GM12875 (cell line): ENCODE data around the gene GRIN3B.

ENCODE experiments used
- H3K4me3 ChIP-seq: one replicate; pipeline ENCODE4 v1.5.1; 2011; ENCODE audit warnings: low read depth, low read length, control low read depth
- TF ChIP-seq, protein P1 (sequence below): IDR thresholded peaks from 2 replicates; pipeline ENCODE4 v1.5.1; 2011; ENCODE audit warnings: low read depth, mild to moderate bottlenecking, control low read depth, inconsistent platforms, low read length, moderate library complexity, borderline replicate concordance; ENCODE audit not compliant: insufficient read depth

Gene GRIN3B

DNA sequence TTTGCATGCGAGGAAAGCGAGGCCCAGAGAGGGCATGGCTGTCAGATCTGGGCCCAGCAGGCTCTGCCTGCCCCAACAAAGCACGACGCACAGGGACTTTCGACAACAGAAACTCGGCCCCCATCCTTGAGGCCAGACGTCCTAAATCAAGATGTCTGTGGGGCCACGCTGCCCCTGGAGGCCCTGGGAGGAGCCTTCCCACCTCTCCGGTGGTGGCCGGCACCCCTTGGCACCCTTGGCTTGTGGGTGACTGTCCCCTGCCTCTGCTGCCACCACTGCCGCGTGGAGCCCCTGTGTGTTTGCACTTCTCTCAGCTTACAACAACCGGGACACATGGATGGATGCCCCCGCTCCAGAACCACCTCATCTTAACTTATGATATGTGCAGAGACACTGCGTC, 11.7 kb upstream of the GRIN3B start:
- no peak overlapping the region for H3K4me3 ChIP-seq
- TF ChIP-seq, protein P1, sequence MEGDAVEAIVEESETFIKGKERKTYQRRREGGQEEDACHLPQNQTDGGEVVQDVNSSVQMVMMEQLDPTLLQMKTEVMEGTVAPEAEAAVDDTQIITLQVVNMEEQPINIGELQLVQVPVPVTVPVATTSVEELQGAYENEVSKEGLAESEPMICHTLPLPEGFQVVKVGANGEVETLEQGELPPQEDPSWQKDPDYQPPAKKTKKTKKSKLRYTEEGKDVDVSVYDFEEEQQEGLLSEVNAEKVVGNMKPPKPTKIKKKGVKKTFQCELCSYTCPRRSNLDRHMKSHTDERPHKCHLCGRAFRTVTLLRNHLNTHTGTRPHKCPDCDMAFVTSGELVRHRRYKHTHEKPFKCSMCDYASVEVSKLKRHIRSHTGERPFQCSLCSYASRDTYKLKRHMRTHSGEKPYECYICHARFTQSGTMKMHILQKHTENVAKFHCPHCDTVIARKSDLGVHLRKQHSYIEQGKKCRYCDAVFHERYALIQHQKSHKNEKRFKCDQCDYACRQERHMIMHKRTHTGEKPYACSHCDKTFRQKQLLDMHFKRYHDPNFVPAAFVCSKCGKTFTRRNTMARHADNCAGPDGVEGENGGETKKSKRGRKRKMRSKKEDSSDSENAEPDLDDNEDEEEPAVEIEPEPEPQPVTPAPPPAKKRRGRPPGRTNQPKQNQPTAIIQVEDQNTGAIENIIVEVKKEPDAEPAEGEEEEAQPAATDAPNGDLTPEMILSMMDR, result no peak

DNA sequence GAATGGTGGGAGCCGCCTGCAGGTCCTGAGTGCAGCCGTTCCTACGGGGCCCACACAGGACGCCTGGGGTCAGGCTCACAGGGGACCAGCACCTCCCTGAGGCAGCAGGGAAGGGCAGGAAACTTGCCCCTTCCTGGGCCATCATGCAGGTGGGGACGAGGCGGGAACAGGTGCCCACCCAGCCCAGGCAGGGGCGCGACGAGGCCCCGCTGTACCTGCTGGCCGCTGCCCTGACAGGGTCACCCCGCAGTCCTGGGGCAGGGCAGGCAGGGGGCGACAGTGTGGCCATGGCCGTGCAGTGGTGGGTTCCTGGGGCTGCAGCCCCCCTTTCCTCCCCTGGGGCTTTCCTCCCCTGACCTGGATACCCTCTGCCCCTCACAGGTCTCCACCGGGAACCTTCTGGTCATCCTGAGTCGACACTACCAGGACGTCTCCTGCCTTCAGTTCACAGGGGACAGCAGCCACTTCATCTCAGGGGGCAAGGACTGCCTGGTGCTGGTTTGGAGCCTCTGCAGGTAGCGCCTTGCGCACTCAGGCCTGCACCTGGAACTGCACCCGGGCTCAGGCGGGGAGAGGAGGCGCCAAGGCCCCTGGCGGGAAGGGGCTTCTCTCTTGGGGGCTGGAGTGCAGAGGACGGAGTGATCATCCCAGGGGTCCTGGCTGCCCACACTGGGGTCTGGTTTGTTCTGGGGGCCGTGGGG, 10.7 kb upstream of the GRIN3B start:
- H3K4me3 ChIP-seq, result no peak overlapping the region
- TF ChIP-seq, protein P1, result peak; percentile 34; the same call in 1 of the 2 replicates

DNA sequence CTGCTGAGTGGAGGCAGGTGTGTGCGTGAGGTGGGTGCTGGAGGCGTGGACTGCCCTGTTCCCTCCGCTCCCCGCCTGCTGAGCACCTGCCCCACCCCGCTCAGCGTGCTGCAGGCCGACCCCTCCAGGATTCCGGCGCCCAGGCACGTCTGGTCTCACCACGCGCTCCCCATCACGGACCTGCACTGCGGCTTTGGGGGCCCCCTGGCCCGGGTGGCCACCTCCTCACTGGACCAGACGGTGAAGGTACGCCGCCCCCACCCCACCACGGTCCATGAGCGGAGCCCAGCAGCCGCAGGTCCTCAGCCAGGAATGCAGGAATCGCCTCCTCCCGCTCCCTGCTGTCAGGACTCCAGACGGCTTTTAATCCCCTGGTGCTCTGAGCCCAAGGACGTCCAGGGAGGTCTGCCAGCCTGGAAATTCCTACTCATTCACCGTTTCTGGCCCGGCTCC, 10.1 kb upstream of the GRIN3B start:
- H3K4me3 ChIP-seq, result no peak overlapping the region
- TF ChIP-seq, protein P1, result no peak

DNA sequence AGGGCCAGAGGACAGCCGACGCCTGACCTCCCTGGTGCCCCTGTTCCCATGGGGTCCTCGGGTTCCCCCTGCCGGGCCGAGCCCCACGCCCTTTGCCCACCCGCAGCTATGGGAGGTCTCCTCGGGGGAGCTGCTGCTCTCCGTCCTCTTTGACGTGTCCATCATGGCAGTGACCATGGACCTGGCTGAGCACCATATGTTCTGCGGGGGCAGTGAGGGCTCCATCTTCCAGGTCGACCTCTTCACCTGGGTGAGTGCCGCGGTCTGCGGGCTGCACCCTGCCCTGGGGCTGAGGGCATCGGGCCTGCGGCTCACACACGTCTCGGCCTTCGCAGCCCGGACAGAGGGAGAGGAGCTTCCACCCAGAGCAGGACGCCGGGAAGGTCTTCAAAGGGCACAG, 9.5 kb upstream of the GRIN3B start:
- TF ChIP-seq, protein P1, result no peak
- H3K4me3 ChIP-seq, result no peak overlapping the region

DNA sequence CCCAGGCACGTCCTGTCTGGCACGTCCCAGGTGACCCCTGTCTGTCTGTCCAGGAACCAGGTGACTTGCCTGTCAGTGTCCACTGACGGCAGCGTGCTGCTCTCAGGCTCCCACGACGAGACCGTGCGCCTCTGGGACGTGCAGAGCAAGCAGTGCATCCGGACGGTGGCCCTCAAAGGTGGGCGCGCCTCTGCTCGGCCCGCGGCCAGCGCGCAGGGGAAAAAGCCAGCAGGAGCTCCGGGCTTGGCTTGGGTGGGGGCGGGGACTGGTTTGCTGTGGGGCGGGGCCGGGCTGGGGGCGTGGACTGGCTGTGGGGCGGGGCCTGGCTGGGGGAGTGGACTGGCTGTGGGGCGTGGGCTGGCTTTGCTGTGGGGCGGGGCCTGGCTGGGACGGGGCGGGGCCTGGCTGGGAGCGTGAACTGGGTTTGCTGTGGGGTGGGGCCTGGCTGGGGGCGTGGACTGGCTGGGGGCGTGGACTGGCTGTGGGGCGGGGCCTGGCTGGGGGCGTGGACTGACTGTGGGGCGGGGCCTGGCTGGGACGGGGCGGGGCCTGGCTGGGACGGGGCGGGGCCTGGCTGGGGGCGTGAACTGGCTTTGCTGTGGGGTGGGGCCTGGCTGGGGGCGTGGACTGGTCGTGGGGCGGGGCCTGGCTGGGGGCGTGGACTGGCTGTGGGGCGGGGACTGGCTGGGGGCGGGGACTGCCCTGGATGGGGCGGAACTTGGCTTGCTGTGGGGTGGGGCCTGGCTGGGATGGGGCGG, 8.9 kb upstream of the GRIN3B start:
- no peak overlapping the region for H3K4me3 ChIP-seq
- TF ChIP-seq, protein P1, result no peak

DNA sequence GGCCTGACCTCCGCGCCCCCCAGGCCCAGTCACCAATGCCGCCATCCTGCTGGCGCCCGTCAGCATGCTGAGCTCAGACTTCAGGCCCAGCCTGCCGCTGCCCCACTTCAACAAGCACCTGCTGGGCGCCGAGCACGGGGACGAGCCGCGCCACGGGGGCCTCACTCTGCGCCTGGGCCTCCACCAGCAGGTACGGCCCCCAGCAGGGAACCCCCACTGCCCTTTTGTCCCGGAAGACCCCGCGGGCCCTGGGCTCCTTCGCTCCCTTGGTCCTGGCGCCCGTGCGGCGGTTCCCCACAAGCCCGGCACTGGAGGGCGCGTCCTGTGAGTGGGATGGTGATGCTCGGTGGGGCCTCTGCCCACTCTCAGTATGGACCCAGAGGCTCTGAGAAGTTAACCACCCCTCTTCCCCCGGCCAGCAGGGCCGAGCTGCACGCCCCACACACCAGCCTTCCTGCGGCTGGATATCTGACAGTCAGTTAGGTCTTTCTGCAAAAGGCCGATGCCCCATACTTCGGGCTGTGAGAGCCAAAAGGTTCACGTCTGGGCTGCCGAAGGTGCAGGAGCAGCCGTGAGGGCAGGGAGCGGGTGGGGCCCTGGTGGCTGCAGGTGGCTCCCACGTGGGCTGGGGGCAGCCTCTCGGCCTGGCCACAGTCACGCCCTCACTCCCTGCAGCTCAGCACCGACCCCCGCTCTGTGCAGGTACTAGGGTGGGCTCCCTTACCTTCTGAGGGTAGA, 8.1 kb upstream of the GRIN3B start:
- no peak overlapping the region for H3K4me3 ChIP-seq
- TF ChIP-seq, protein P1, result no peak
